ENCODE results near the gene NSF. TPM values are rescaled to one million over a fixed set of nuclear protein-coding genes. Genes with fewer than 3 reads are reported as not detected.

The NSF gene
- total RNA-seq, 1 experiment from 2014 or later, result 56.5 TPM

GRCh38 chr17:46770818-46771560 lies 180.5 kb downstream of the NSF start:
- TF ChIP-seq, protein P1, sequence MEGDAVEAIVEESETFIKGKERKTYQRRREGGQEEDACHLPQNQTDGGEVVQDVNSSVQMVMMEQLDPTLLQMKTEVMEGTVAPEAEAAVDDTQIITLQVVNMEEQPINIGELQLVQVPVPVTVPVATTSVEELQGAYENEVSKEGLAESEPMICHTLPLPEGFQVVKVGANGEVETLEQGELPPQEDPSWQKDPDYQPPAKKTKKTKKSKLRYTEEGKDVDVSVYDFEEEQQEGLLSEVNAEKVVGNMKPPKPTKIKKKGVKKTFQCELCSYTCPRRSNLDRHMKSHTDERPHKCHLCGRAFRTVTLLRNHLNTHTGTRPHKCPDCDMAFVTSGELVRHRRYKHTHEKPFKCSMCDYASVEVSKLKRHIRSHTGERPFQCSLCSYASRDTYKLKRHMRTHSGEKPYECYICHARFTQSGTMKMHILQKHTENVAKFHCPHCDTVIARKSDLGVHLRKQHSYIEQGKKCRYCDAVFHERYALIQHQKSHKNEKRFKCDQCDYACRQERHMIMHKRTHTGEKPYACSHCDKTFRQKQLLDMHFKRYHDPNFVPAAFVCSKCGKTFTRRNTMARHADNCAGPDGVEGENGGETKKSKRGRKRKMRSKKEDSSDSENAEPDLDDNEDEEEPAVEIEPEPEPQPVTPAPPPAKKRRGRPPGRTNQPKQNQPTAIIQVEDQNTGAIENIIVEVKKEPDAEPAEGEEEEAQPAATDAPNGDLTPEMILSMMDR (IDR thresholded peaks at IDR 0.05), result peak; percentile 59; the same call in 1 of the 2 replicates
- TF ChIP-seq POLR2AphosphoS5 (IDR thresholded peaks at IDR 0.05; ENCODE audit: low read depth, low read length) (peak; percentile 57), REST (IDR thresholded peaks at IDR 0.05; ENCODE audit: insufficient read depth in 1 of 2, low read depth in 2 of 2, low read length in 1 of 2) (no peak)
- POLR2A ChIA-PET, result no interaction called here
- CTCF ChIA-PET, result no interaction called here
- intact Hi-C loops (cut with micrococcal nuclease; ENCODE audit: unreplicated experiment) (no loop called here), in situ Hi-C loops (cut with HindIII; ENCODE audit: low pct_unique_long_range_greater_than_20kb, low sequenced_read_pairs) (no loop called here)
- H3K4me1 ChIP-seq (ENCODE audit: control insufficient read depth, insufficient read depth, low read length), result peaks cover 16% of the 10 kb centered on the region
- H3K27ac ChIP-seq (ENCODE audit: low read length), result peak overlapping the region; percentile 59
- peak; percentile 90 for ATAC-seq
- H3K36me3 ChIP-seq (ENCODE audit: control insufficient read depth, insufficient read depth, low read length), result no peaks in the 10 kb centered on the region
- no TSS peak for BruUV-seq (replicated peaks)
- peak overlapping the region; percentile 41 to 54 for H3K4me3 ChIP-seq (ENCODE audit: low read depth in 2 of 2, low read length in 2 of 2)
- no peaks in the 10 kb centered on the region for H3K9me3 ChIP-seq (ENCODE audit: control insufficient read depth, insufficient read depth, low read depth, low read length)
- no peaks in the 10 kb centered on the region for H3K27me3 ChIP-seq (ENCODE audit: control insufficient read depth, insufficient read depth, low read length)
- DNase-seq (ENCODE audit: low read depth, low spot score), result no peak

GRCh38 chr17:46771561-46772474 lies 181.3 kb downstream of the NSF start:
- H3K4me3 ChIP-seq (ENCODE audit: low read depth in 2 of 2, low read length in 2 of 2), result peak overlapping the region; percentile 44 to 60
- H3K4me1 ChIP-seq (ENCODE audit: control insufficient read depth, insufficient read depth, low read length), result peaks cover 16% of the 10 kb centered on the region
- ATAC-seq, result peak; percentile 73
- no peaks in the 10 kb centered on the region for H3K9me3 ChIP-seq (ENCODE audit: control insufficient read depth, insufficient read depth, low read depth, low read length)
- no peak for DNase-seq (ENCODE audit: low read depth, low spot score)
- no peaks in the 10 kb centered on the region for H3K36me3 ChIP-seq (ENCODE audit: control insufficient read depth, insufficient read depth, low read length)
- CTCF ChIA-PET, result no interaction called here
- no peaks in the 10 kb centered on the region for H3K27me3 ChIP-seq (ENCODE audit: control insufficient read depth, insufficient read depth, low read length)
- peak overlapping the region; percentile 57 for H3K27ac ChIP-seq (ENCODE audit: low read length)
- in situ Hi-C loops (cut with HindIII; ENCODE audit: low pct_unique_long_range_greater_than_20kb, low sequenced_read_pairs), result no loop called here
- intact Hi-C loops (cut with micrococcal nuclease; ENCODE audit: unreplicated experiment), result no loop called here
- POLR2A ChIA-PET, result no interaction called here
- TF ChIP-seq TCF7L2 (IDR thresholded peaks at IDR 0.05; ENCODE audit: low read depth, low read length) (no peak), SIN3A (IDR thresholded peaks at IDR 0.05; ENCODE audit: borderline replicate concordance, insufficient read depth, low read depth, low read length) (no peak), REST (IDR thresholded peaks at IDR 0.05; ENCODE audit: insufficient read depth in 1 of 2, low read depth in 2 of 2, low read length in 1 of 2) (no peak), POLR2AphosphoS5 (IDR thresholded peaks at IDR 0.05; ENCODE audit: low read depth, low read length) (no peak)
- TF ChIP-seq, protein P1 (IDR thresholded peaks at IDR 0.05), result no peak
- no TSS peak for BruUV-seq (replicated peaks)

Data from Panc1 (cell line).